Stimulated activated CD4-positive, alpha-beta T cell treated with anti-CD3 and anti-CD28 coated beads, Interleukin-1b, Interleukin-23, amount 100 ng/mL, for 48 hours (primary cell): Measurements from ENCODE around the gene OR4E1.
"Not testable (repeated sequence)": the region's sequence is repeated elsewhere in the genome, so short reads cannot be mapped to it uniquely, and the experiment has no call there.

Experiments used
- DNase-seq: peaks from one replicate; pipeline ENCODE4 v3.0.0-alpha.2; 2020

OR4E1 gene, protein sequence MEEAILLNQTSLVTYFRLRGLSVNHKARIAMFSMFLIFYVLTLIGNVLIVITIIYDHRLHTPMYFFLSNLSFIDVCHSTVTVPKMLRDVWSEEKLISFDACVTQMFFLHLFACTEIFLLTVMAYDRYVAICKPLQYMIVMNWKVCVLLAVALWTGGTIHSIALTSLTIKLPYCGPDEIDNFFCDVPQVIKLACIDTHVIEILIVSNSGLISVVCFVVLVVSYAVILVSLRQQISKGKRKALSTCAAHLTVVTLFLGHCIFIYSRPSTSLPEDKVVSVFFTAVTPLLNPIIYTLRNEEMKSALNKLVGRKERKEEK

DNA sequence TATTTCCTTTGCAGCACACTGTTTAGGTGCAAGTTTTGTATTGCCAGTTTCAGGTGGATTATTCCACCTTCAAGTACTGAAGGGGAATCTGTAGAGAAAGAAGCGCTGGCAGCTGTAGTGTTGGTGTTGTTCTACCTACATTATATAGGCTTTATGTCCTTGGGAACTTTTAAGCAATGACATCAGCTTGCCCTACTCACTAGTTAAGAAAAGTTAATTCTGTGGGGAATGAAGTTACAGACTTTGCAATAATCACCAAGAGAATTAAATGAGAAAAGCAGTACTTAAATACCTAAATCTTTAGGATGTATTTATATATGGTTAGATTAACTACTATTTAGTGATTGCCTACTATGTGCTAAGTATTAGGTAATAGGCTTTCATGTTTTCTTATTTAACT lies at the start of gene OR4E1:
Gene OR4E1, minus strand, starts transcription at position 101 of the 400 bp plus-strand sequence. CDS start 2,883 bp downstream, outside the sequence.
- no peak for DNase-seq

DNA sequence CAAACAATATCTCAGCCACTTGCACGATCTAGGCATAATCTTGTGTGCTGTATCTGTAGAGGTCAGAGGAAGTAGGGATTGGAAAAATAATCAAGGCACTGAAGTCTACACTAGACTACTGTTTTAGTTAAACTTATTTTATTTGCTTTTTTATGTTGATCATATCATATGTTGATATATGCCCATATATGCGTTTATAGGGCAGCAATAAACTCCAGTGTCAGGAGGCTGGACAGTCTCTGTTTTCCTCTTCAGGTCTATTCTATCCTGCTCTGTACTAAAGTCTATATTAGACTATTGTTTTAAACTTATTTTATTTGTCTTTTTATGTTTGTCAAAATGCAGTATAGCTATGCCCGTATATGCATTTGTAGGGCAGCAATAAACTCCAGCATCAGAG lies 47.9 kb upstream of the OR4E1 start:
- DNase-seq, result no peak

DNA sequence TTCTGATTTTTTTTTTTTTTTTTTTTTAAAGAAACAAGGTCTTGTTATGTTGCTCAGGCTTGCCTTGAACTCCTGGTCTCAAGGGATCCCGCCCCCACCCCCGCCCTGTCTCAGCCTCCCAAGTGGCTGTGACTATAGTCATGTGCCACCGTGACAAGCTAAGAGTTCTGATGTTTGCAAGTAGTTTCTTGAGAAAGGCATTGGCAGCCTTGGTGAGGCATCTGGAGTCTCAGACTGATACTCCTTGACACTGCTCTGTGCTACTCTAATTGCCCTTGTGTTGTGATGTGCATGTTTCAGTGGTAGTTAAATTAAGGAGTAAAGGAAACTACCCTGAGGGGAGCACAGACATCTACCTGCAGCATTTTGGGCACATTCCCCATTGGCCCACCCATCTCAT lies 46.2 kb upstream of the OR4E1 start:
- no peak for DNase-seq

DNA sequence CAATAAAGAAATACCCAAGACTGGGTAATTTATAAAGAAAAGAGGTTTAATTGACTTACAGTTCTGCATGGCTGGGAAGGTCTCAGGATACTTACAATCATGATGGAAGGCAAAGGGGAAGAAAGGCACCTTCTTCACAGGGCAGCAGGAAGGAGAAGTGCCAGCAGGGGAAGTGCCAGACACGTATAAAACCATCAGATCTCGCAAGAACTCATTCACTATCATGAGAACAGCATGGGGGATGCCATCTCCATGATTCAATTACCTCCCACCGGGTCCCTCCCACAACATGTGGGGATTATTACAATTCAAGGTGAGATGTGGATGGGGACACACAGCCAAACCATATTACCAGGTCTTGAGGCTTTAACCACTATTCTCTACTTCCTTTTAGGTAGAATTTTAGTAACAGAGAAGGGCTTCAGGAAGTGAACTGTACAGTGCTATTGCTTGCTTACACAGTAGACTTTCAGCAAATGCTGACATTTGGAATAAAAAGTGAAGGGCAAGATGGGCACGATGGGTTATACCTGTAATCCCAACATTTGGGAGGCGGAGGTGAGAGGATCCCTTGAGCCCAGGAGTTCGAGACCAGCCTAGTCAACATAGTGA lies 40.8 kb upstream of the OR4E1 start:
- DNase-seq, result peak; percentile 6

DNA sequence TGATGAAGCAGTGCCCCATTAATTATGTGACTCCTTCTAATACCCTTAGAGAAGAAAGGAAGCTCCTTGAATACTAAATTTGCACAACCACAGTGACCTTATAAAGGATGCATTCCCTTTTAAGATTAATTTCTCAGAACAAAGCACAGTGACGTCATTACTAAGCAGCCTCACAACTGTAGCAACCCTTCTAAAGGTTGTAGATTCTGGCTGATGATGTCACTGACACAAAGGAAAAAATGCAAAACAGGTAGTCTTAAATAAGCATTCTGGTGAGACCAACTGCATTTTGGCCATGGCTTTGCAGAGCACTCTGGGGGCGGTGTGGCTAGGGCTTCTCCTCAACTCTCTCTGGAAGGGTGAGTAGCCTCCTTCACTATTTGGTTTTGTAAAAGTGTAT lies 38.4 kb upstream of the OR4E1 start:
- DNase-seq, result no peak

DNA sequence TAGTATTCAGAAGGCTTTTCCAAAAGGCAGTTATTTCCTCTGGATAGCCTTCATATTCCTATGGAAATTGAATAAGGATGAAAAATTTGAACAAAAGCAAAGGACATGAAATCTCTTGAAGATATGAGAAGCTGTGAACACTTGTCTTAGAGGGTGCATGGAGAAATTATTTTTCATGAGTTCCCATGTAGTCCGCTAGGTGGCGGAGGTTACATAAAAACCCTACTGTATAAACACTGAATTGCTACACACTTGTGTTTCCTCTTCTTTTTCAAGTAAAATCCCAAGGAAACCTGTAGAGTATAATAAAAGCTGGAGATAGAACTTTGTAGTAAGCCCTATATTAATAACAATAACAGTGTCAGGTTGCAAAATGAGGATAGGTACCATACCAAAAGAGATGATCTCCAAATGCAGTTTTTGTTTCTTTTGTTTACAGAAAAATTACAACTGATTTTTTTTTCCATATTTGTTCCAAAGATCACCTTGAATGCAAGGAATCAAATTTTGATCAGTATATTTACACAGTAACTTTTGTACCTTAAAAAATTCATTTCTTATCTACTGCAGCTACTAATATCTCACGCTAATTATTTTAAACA lies 37.8 kb upstream of the OR4E1 start:
- no peak for DNase-seq

DNA sequence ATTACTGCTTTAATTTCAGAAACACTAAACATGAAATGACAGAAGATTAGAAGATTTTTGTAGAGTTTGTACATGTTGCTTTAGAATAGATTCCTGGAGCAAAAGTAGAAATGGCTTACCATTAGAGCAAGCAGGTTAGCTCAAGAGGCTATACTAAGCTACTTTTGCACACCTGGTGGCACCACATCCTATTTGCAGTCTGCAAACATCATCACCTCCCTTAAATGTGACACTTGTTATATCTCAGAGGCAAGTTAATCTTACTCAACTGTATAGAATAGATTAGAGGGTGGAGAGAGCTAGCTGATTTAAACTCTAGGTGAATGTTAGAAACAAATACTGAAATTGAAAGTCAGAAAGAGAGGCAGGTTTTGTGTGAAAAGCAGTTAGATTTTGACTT lies 30.7 kb upstream of the OR4E1 start:
- DNase-seq, result no peak

DNA sequence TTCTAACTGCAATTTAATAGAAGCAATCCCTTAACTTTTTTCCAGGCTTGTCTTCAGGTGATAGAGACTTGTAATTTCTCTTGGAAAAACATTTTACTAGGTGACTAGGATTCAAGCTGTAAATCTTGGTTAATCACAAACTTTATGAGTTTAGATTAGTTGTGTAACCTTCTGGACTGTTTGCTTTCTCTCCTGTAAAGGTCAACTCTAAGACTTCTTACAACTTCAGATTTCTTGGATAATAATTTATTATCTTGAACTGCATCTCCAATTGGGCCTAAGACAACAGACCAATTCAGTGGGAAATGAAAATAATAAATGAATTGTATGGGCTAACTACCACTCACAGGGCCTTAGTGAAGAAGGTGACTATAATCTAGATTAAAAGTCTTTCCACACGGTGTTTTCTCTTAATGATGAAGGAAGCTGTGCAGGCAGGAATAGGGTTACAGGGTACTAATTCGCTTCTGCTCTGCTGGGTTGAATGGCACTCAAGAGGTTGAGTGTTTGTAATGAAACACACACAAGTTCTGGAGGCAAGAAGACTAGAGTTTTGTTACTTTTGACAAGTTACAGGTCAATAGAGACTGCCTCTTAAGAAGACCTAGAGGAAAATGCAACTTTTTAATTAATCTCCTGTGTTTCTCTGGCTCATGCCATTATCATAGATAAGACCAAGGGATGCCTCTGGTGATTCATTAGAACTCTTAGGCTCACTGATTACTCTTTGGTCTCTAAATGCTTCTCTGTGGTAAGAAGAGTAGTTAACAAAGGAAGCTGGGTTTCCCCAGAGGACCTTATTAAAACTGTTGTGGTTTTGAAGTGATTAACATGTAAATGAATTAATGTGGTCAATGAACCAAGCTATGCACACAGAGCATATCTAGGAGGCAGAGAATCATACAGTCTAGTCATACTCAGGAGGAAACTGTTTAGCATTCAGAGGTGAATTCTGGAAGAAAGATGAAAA lies 30.0 kb upstream of the OR4E1 start:
- DNase-seq, result no peak

DNA sequence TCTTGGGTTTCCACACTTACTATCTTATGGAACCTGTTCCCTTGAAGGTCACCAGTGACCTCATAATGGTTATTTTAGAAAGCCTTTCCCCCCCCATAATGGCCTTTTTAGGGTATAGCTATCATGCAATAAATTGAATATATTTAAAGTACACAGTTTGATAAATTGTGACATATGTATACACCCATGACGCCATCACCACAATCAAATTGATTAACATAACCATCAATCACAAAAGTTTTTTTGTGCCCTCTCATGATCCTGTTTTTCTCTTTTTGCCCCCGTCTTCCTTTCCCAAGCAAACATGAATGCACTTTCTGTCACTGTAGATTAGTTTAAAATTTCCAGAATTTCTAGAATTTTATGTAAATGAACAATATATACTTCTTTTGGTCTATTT lies 28.7 kb upstream of the OR4E1 start:
- DNase-seq, result no peak

DNA sequence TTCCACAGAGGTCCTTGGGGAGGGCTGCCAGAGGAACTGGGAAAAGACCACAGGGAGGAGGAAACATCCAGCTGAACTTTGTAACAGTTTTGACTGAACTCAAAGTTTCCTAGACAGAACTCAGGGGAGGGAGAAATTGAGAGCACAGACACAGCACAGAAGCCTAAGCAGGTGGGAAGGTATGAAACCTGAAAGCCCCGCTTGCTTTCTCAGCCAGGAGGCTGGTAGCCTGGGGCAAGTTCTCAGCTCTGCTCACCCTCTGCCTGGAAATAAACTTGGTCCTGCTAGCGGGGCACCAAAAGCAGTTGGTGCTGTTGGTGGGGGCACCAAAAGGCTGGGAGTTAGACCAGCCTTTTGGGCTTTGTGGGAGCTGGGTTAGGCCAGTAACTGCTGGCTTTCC lies 25.9 kb upstream of the OR4E1 start:
- no peak for DNase-seq

DNA sequence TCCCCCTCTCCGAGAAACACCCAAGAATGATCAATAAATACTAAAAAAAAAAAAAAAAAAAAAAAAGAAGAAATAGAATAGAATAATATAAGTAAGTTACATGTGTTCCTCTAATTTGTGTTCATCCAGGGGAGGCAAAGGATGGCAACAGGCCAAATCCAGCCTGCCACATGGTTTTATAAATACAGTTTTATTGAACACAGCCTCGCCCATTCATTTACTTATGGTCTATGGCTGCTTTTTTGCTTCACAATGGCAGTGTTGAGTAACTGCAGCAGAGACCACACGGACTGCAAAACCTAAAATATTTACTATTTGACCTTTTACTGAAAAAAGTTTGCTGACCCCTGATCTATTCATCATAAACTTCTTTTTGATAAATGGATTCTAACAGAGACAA lies 24.9 kb upstream of the OR4E1 start:
- not testable (repeated sequence) for DNase-seq

DNA sequence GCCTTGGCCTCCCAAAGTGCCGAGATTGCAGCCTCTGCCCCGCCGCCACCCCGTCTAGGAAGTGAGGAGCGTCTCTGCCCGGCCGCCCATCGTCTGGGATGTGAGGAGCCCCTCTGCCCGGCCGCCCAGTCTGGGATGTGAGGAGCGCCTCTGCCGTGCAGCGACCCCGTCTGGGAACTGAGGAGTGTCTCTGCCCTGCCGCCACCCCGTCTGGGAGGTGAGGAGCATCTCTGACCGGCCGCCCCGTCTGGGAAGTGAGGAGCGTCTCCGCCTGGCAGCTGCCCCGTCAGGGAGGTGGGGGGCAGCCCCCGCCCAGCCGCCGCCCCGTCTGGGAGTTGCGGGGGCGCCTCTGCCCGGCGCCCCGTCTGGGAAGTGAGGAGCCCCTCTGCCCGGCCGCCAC lies 24.0 kb upstream of the OR4E1 start:
- DNase-seq, result not testable (repeated sequence)

DNA sequence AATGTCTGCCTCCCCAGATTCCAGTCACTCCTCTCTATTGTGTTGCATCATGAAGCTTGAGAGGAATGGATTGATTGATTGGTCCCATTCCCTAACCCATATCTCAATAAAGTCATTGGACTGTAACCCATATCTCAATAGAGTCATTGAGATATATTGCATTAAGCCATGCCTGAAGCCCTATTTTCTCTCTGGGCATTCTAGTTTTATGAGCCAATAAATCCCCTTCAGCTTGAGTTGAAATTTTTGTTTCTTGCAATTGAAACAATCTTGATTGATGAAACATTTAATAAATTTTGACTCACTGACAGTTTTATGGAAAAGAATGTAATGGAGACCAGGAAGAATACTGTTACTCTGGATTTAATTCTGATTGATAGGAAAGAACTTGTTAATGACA lies 20.8 kb upstream of the OR4E1 start:
- no peak for DNase-seq

DNA sequence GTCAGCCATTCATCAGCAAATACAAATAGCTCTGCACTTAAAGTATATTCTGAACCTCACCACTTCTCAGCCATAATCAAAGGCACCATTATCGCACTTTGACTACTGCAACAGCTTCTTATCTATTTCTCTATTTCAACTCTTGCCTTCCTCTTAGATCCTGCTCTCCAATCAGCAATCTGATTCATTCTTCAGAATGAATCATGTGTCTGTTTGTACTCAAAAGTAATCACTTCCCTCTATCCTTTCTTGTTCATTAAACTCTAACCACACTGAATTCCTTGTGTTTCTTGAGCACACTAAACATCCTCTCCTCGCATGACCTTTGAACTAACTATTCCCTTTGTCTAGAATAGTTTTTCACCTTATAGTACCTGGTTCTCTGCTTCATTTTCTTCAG lies 12.8 kb upstream of the OR4E1 start:
- DNase-seq, result no peak

DNA sequence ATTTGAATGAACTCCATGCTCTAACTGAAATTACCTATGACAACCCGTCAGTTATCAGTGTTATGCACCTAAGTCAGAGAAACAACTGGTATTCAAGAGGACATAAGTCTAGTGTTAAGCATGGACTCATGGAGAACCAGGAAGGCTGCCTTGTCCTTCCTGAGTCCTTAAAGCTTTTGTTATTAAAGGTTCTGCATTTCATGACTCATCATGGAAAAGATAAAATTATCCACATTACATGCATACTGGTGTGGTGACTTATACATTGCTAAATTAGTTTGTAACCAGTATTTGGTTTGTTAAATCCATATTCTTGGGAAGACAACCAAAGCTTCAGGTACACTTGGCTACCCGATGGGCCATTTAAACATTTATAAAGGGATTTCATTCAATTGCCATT lies 6.5 kb upstream of the OR4E1 start:
- no peak for DNase-seq

DNA sequence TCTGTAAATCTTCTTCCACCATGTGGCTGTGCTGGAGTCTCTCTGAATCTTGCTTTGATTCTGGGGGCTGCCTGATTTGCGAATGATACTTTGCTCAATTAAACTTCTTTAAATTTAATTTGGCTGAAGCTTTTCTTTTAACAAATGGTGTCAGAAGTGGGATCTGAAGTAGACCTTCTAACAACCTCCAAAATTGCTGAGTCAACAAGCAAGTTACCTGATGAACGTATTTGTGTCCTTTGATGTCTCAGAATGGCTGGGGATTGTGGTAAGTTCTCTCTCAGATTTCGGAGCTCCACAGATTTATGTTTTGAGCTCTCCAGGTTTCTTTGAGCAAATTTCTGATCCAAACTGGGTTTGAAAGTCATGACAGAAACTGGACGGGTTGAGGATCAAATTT lies 1.9 kb upstream of the OR4E1 start:
- no peak for DNase-seq

DNA sequence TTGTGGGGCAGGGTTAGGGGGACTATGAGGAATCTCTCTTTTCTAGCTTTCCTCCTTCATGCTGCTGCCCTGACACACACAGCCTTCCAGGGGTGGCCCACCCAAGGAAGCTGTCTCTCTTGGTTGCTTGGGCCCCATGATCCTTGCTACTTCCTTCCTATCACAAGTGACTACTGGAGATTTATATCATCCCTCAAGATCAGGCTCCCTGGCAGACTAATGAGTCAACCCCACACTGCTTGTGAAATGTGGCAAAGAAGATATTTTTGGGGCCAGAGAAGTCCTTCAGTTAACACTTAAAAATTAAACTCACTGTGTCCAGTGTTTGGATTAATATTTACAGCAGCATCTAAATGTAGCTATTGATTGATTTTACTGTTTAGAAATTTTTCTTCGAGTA lies 1.5 kb downstream of the OR4E1 start:
- no peak for DNase-seq

DNA sequence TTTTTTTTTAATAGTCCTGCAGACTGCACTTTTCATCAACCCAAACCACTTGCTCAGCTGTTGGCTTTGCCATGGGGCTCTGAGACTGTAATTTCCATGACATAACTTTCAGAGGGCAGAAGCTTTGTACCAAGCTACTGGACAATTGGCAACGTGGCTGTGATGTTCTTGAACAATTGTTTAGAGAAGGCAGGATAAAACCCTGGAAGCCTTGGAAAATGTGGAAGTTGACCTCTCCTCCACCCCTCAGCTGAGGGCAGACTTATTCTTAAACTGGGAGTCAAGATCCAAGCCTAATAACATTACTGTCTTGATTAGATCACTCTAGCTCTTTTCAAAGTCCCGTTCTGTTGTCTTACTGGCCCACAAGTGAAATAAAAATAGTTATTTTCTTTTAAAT lies 2.2 kb downstream of the OR4E1 start:
- DNase-seq, result no peak

DNA sequence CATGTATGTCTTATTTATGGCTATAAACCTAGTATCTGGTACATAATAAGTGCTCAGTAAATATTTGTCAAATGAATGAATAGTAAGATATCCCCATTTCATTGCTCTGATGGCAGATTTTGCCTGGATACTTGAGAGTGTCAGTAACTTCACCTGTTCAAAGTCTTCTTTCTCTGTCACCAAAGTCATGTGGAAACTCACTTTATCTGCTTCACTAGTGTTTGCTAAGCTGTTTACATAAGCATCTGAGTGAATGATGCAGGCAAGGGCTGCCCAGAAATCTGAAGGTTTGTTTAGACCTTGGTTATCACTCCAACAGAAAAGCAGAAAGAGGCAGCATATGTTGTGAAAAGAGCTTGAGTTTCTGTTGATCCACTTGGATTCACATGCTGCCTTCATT lies 4.3 kb downstream of the OR4E1 start:
- no peak for DNase-seq

DNA sequence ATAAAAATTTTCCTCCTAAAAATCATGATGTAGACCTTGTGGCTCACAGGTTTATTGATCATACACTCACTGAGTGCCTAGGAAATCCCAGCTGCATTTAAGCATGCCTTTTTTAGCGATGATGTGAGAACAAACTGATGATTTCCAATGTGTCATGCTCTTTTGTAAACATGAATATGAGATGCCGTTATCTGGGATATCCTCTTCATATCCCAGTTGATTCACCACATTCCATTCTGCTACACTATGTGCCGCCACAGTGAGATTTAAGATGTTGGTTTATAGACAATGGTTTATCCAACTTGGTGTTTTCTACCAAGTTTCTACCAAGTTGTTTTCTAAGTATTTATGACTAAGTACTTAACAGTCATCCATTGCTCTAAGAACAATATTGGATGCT lies 5.2 kb downstream of the OR4E1 start:
- DNase-seq, result no peak

DNA sequence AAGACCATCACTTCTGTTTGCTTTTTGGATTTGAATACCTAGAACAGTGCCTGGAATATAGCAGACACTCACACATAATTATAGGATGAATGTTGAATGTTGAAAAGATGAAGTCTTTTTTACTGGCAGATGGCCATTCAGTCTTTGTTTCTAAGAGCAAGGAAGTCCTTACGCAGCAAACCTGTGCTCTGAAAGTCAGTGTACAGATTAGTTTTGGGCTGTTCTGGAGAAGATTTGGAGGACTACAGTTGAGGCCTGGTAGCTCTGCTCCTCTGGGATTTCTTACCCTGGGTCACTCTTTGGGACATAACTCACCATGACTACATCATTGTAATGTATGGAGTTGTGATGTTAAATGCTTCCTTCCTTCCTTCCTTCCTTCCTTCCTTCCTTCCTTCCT lies 16.6 kb downstream of the OR4E1 start:
- no peak for DNase-seq

DNA sequence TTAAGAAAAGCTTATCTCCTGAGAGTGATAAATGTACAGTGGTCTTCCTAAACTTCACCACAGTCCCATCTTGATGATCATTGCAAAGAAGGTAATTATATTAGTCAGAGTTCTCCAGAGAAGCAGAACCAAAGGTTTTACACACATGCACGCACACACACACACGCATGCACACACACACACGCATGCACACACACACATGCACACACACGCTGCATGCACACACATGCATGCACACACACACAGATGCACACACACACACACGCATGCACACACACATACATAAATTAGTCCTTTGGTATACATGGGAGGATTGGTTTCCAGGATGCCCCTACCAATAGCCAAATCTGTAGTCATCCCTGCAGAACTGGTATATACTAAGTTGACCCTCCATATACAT lies 19.4 kb downstream of the OR4E1 start:
- no peak for DNase-seq

DNA sequence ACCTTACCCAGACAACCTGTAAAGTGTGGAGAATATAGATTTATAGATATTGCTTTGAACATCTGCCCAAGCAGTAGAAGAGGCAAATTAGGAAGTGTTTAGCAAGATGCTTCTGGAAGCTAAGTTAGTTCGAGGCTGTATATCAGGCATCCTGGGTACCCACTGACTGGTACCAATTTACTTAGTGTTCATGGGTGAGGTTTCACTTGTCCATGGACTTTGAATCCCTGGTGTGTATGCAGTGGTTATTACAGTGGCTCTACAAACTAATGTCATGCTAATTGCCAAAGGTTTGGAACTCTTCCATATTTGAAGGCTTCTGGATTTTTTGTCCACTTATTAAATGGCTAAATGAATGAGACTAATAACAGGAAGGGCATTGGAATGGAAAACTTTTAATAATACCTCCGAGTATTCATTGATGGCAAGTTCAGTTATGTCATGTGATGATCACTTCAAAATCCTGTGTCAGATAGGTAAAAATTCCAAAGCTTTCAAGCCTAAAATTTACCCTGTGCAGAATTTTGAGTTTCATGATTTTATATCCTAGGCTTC lies 20.2 kb downstream of the OR4E1 start, which contains the start of gene OR4E2:
Gene OR4E2, plus strand, starts transcription at position 505 of the 555 bp plus-strand sequence. CDS start 11,248 bp downstream, outside the sequence.
- DNase-seq, result no peak
